Cardiac muscle cell (in vitro differentiated cells and primary cell): Measurements from ENCODE around the gene ELOVL1. TPM values are rescaled to one million over a fixed set of nuclear protein-coding genes. Genes with fewer than 3 reads are reported as not detected.
"Not testable (repeated sequence)": the region's sequence is repeated elsewhere in the genome, so short reads cannot be mapped to it uniquely, and the experiment has no call there.

ENCODE experiments used
- DNase-seq, 2 donors: peaks; one replicate each; pipeline versions ENCODE4 v3.0.0 to v3.0.0-alpha.2; 2010 to 2017; ENCODE audit warnings: low read depth in 1 of 2, low spot score in 1 of 2
- H3K27ac ChIP-seq: fragments of 200-600 bp; sonication (generic); 2 replicates; pipeline ENCODE4 v1.5.1; 2016
- H3K27me3 ChIP-seq: fragments of 200-600 bp; sonication (generic); 2 replicates; pipeline ENCODE4 v1.6.0; 2016; ENCODE audit warnings: control low read depth
- H3K36me3 ChIP-seq: fragments of 200-600 bp; sonication (generic); 2 replicates; pipeline ENCODE4 v1.5.1; 2016; ENCODE audit warnings: control low read depth
- H3K4me1 ChIP-seq: fragments of 200-600 bp; sonication (generic); 2 replicates; pipeline ENCODE4 v1.8.1; 2017; ENCODE audit warnings: low read depth, mild to moderate bottlenecking, mixed run types
- H3K4me3 ChIP-seq: fragments of 200-600 bp; sonication (generic); 2 replicates; pipeline ENCODE4 v1.5.1; 2016; ENCODE audit warnings: mild to moderate bottlenecking
- H3K9me3 ChIP-seq: fragments of 200-600 bp; sonication (generic); 2 replicates; pipeline ENCODE4 v1.5.1; 2017; ENCODE audit warnings: low read depth, mild to moderate bottlenecking, control low read depth
- polyA plus RNA-seq: library from polyadenylated mRNA; unstranded; fragments of >200 nt; fragmentation: Nextera tagmentation; extraction: Ambion mirVana; gene quantifications from 2 replicates; pipeline ENCODE4 v1.2.1, GENCODE V29; 2016
- total RNA-seq: library from RNA; depleted of rRNA; stranded (reverse); fragments of >200 nt; gene quantifications from 2 replicates; pipeline ENCODE4 v1.2.3, GENCODE V29; 2016
- TF ChIP-seq, protein P1 (sequence below): IDR thresholded peaks from 2 replicates; pipeline ENCODE4 v1.5.1; 2012; ENCODE audit warnings: low read depth, mild to moderate bottlenecking, low read length

The ELOVL1 gene
- total and polyA plus RNA-seq, 2 experiments from 2014 or later: 18.5 to 50.0 TPM

DNA sequence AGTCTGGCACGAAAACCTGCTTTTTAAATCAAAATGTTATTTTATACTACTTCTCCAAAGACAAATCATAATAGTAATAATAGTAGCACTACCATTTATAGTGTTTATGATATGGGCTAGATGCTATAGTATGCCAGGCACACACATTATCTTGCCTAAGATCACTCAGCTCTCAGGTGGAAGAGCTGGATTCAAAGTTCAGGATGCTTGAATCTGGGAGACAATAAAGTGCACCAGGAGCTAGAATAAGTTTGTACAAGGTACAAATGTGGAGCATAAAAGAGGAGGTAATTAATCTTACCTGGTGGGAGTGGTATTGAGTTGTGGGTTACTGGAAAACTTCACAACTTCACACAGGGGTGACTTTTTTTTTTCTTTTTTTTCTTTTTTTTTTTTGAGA, 10.0 kb upstream of the ELOVL1 start:
- no peaks in the 10 kb centered on the region for H3K9me3 ChIP-seq
- TF ChIP-seq, protein P1, sequence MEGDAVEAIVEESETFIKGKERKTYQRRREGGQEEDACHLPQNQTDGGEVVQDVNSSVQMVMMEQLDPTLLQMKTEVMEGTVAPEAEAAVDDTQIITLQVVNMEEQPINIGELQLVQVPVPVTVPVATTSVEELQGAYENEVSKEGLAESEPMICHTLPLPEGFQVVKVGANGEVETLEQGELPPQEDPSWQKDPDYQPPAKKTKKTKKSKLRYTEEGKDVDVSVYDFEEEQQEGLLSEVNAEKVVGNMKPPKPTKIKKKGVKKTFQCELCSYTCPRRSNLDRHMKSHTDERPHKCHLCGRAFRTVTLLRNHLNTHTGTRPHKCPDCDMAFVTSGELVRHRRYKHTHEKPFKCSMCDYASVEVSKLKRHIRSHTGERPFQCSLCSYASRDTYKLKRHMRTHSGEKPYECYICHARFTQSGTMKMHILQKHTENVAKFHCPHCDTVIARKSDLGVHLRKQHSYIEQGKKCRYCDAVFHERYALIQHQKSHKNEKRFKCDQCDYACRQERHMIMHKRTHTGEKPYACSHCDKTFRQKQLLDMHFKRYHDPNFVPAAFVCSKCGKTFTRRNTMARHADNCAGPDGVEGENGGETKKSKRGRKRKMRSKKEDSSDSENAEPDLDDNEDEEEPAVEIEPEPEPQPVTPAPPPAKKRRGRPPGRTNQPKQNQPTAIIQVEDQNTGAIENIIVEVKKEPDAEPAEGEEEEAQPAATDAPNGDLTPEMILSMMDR: no peak
- H3K27ac ChIP-seq: no peak overlapping the region
- H3K27me3 ChIP-seq: no peaks in the 10 kb centered on the region
- no peak for DNase-seq
- peaks cover 3% of the 10 kb centered on the region for H3K36me3 ChIP-seq
- H3K4me1 ChIP-seq: no peaks in the 10 kb centered on the region
- H3K4me3 ChIP-seq: no peak overlapping the region

DNA sequence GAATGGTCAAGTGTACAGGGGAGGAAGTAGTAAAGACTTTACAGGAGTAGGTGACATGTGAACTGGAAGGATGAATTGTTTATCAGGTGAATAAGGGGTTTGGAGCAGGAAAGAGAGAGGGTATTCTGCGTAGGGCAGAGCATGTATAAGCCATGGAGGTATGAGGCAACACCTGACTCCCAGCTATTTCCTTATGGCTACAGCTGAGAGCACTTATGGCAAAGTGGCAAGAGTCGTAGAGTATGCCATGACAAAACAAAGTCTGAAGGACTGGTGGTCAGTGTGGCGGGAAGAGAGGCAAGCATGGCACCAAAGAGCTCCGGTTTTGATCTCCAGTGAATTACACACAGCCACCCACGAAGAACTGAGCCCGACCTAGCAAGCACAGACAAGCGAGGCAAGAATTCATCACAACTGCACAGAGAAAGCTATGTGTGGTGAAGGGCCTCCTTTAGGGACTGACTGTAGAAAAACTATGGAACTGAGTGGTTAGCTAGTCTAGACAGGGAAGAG, 9.0 kb upstream of the ELOVL1 start:
- Histone ChIP-seq H3K27ac (no peak overlapping the region), H3K27me3 (no peaks in the 10 kb centered on the region), H3K4me1 (no peaks in the 10 kb centered on the region), H3K9me3 (no peaks in the 10 kb centered on the region), H3K36me3 (no peaks in the 10 kb centered on the region), H3K4me3 (no peak overlapping the region)
- TF ChIP-seq, protein P1: no peak
- no peak for DNase-seq

DNA sequence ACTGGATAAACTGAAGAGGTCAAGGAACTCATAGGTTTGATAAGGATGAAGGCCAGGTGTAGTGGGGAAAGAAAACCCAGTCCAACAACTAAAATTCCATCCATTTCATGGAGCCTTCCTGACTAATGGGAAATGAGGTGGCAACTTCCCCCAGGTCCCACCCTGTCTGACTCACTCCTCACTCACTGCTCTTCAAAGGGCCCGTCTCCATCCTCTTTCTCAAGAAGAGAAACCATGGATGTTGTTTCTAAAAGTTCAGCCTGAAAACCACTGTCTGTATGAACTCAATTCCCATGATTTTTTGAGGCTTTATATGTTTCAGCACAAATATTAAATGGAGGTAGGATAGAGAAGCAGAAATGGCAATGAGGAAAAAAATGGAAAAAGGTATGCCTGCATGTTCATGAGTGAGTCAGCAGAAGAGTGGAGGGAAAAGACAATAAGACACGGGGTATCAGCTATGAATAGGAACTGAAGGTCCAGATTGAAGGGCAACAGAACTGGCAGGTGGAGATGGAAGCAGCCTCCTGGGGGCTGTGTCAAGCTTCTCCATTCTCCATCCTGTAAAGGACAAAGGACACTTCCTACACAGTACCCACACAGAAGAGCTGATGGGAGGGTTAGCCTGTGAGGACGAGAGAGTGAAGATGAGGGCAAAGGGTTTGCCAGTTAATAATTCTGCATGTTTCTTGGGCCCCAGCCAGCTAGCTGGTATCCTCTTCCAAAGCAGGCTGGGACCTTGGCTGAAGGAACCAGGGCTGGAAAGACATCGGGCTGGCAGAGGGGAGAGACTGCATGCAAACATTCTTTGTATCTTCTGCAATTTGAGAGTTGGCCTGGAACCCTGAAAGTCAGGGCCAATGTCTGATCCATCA, 5.5 kb upstream of the ELOVL1 start:
- Histone ChIP-seq H3K27ac (no peak overlapping the region), H3K4me1 (peaks cover 8% of the 10 kb centered on the region), H3K36me3 (no peaks in the 10 kb centered on the region), H3K27me3 (no peaks in the 10 kb centered on the region), H3K9me3 (no peaks in the 10 kb centered on the region), H3K4me3 (no peak overlapping the region)
- TF ChIP-seq, protein P1: no peak
- peak in 1 of 2 donors; percentile 53 for DNase-seq

DNA sequence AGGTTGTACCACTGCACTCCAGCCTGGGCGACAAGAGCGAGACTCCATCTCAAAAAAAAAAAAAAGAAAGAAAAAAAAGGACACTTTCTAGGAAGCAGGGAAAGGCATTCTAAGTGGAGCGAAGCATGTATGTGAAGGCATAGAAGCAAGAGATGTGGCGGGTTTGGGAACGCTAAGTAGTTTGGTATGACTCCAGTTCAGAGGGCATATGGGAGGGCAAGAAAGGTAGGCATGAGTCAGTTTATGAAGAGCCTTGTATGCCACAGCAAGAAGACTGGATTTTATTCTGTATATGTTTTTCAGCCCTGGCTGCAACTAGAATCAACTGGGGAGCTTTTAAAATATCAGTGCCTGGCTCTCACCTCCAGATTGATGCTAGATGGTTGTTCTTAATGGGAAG, 4.4 kb upstream of the ELOVL1 start:
- TF ChIP-seq, protein P1: no peak
- no peak for DNase-seq
- H3K4me1 ChIP-seq: peaks cover 8% of the 10 kb centered on the region
- H3K27me3 ChIP-seq: no peaks in the 10 kb centered on the region
- H3K9me3 ChIP-seq: no peaks in the 10 kb centered on the region
- no peak overlapping the region for H3K4me3 ChIP-seq
- H3K27ac ChIP-seq: no peak overlapping the region
- H3K36me3 ChIP-seq: no peaks in the 10 kb centered on the region

DNA sequence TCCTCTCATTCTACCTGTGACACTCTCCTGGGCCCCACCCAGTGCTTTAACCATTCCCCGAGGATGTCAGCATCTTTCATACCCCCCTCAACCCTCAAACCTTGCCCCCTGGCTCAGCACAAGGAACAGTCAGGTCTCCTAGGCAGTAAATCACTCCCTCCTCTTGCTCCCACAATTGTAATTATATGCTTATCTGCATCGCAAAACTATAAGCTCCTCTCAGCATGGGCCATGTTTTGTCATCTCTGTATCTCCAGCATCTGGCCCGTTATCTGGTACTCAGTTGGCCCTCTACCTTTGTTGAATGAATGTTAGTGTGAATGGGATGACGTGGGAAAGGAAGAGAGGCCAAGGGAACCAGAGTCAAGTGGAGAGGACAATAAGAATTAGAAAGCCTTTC, 2.8 kb upstream of the ELOVL1 start:
- Histone ChIP-seq H3K4me3 (no peak overlapping the region), H3K9me3 (no peaks in the 10 kb centered on the region), H3K36me3 (no peaks in the 10 kb centered on the region), H3K27me3 (no peaks in the 10 kb centered on the region), H3K4me1 (peaks cover 22% of the 10 kb centered on the region), H3K27ac (no peak overlapping the region)
- TF ChIP-seq, protein P1: no peak
- no peak for DNase-seq

DNA sequence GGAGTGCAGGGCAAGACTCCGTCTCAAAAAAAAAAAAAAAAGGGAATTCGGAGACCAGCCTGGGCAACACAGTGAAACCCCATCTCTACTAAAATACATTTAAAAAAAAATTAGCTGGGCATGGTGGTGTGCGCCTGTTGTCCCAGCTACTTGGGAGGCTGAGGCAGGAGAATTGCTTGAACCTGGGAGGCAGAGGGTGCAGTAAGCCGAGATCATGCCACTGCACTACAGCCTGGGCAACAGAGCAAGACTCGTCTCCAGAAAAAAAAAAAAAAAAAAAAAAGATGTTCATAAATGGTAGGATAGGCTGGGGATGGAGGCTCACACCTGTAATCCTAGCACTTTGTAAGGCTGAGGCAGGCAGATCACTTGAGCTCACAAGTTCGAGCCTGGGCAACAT, 2.0 kb upstream of the ELOVL1 start:
- DNase-seq, H3K27me3 ChIP-seq, H3K4me3 ChIP-seq, H3K9me3 ChIP-seq, H3K36me3 ChIP-seq, H3K27ac ChIP-seq: not testable (repeated sequence)
- peaks cover 22% of the 10 kb centered on the region for H3K4me1 ChIP-seq
